NB4 (cell line): Measurements from ENCODE around the gene GAD2.

ENCODE experiments used
- DNase-seq: peaks from one replicate; pipeline ENCODE4 v3.0.0; 2010; ENCODE audit warnings: low read depth
- H3K4me3 ChIP-seq: one replicate; pipeline ENCODE4 v1.5.1; 2011; ENCODE audit warnings: mild to moderate bottlenecking, low read depth, low read length, moderate library complexity
- MYC ChIP-seq: IDR thresholded peaks from 2 replicates; pipeline ENCODE4 v1.6.1; 2011; ENCODE audit warnings: low read depth, low read length
- POLR2A ChIP-seq: IDR thresholded peaks from 2 replicates; pipeline ENCODE4 v1.6.1; 2011; ENCODE audit warnings: mild to moderate bottlenecking; ENCODE audit not compliant: insufficient read length; ENCODE audit errors: extremely low read depth
- TF ChIP-seq, protein P1 (sequence below): IDR thresholded peaks from one replicate; pipeline ENCODE4 v1.5.1; 2012; ENCODE audit warnings: low read depth, low read length
- TF ChIP-seq, protein P2 (sequence below): IDR thresholded peaks from 2 replicates; pipeline ENCODE4 v1.6.1; 2011; ENCODE audit warnings: low read depth, low read length

The GAD2 gene

DNA sequence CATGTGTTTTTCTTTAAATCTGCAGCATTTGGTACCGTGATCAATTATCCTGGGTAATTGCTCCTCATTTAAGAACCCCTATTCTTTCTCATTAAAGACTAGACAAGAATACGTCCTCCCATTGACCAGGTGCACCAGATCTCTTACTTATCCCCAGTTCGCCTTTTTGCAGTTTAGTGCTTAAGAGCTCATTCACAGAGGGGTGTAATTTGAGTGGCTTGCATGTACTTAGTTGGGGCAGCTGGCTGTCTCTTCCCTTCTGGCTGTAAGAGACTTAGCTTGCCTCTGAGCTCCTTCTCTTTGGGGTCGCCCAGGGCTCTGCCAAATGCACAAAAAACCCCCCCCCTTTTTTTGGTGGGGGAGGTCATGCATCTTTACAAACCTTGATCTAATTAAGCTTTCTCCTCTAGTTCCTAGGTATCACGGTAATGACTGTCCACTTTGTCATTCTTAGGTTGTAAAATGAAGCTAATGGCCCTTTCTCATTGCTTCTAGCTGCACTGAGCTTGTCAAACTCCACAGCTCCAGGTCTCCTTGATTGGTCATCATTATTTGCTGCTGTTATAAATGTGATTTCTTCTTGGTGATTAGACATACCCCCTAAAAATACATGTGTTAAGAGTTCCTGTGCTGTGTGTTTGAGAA, 26.3 kb downstream of the GAD2 start:
- TF ChIP-seq POLR2A (no peak), MYC (no peak)
- TF ChIP-seq, protein P1, sequence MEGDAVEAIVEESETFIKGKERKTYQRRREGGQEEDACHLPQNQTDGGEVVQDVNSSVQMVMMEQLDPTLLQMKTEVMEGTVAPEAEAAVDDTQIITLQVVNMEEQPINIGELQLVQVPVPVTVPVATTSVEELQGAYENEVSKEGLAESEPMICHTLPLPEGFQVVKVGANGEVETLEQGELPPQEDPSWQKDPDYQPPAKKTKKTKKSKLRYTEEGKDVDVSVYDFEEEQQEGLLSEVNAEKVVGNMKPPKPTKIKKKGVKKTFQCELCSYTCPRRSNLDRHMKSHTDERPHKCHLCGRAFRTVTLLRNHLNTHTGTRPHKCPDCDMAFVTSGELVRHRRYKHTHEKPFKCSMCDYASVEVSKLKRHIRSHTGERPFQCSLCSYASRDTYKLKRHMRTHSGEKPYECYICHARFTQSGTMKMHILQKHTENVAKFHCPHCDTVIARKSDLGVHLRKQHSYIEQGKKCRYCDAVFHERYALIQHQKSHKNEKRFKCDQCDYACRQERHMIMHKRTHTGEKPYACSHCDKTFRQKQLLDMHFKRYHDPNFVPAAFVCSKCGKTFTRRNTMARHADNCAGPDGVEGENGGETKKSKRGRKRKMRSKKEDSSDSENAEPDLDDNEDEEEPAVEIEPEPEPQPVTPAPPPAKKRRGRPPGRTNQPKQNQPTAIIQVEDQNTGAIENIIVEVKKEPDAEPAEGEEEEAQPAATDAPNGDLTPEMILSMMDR: no peak
- TF ChIP-seq, protein P2, sequence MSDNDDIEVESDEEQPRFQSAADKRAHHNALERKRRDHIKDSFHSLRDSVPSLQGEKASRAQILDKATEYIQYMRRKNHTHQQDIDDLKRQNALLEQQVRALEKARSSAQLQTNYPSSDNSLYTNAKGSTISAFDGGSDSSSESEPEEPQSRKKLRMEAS: no peak
- no peak for DNase-seq
- no peak overlapping the region for H3K4me3 ChIP-seq

DNA sequence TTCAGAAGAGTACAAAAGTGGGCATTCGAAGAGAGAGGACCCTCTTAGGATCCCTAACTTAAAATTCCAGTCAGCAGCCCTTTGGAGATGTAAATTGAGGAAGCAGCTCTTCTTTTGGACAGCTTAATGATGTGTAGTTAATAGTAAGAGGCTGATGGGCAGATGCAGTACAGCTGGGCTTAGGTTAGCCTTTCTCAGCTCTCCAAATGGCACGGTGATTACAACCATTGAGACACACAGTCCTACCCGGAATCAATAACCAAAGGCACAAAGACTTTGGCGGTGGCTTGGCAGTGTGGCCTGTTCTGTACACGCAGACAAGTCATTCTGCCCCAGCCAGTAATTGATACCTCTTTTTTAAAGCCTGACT, 26.8 kb downstream of the GAD2 start:
- DNase-seq: no peak
- TF ChIP-seq MYC: no peak
- TF ChIP-seq, protein P2: no peak
- TF ChIP-seq, protein P1: no peak
- TF ChIP-seq POLR2A: no peak
- no peak overlapping the region for H3K4me3 ChIP-seq

DNA sequence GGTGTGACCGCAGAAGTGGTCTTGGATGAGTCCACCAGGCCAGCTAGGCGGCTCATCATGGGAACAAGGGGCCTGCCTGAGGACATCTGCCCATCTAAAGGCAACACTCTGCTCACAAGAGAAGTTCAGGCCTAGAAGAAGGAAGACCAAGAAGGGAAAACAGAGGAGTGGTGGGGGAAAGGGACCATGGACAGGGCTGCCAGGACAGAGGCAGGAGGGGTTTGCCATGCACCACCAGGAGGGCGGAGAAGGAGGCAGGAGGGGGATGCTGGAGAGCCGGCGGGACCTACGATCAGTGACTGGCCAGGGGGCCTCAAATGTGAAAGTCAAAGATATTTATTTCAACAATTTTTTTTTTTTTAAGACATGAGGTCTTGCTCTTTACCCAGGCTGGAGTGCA, 33.1 kb downstream of the GAD2 start:
- no peak for DNase-seq
- H3K4me3 ChIP-seq: no peak overlapping the region
- TF ChIP-seq, protein P2: no peak
- TF ChIP-seq MYC: no peak
- no peak for TF ChIP-seq POLR2A
- TF ChIP-seq, protein P1: no peak

DNA sequence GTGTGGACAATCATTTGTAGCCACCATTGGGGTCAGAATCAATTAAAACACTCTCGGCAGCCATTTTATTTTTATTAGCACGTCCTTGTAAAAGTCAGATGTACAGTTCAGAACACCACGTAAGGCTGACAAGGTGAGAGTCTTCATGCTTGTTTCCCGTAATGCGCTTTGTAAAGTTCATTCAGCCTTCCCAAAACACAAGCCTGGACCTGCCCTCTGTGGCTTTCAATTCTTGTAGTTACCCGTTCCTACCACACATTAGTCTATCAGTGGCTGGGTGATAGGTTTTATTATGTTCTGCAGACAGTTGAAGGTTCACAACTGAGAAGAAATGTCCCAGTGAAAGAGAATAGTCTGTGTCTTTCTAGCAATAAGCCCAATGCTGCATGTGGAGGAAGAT, 35.4 kb downstream of the GAD2 start:
- no peak for DNase-seq
- no peak overlapping the region for H3K4me3 ChIP-seq
- TF ChIP-seq POLR2A: no peak
- TF ChIP-seq, protein P1: no peak
- no peak for TF ChIP-seq MYC
- TF ChIP-seq, protein P2: no peak

DNA sequence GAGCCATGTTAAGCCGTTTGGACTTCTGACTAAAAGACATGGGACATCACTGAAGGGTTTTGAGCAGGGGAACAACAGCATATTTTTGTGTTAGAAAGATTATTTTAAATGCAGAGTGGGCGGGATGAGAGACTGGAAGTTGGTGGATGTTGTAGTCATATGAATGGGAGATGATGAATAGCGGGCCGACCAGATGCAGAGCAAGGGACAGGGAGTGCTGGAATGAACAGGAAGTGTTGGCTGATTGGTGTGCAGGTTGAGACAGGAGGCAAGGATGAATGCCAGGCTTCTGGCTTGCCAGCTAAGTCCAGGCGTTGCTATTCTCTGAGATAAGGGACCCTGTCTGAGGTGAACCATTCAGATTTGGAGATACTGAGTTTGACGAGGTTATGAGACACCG, 38.0 kb downstream of the GAD2 start:
- TF ChIP-seq, protein P1: no peak
- TF ChIP-seq, protein P2: no peak
- no peak for TF ChIP-seq MYC
- TF ChIP-seq POLR2A: no peak
- DNase-seq: no peak
- H3K4me3 ChIP-seq: no peak overlapping the region

DNA sequence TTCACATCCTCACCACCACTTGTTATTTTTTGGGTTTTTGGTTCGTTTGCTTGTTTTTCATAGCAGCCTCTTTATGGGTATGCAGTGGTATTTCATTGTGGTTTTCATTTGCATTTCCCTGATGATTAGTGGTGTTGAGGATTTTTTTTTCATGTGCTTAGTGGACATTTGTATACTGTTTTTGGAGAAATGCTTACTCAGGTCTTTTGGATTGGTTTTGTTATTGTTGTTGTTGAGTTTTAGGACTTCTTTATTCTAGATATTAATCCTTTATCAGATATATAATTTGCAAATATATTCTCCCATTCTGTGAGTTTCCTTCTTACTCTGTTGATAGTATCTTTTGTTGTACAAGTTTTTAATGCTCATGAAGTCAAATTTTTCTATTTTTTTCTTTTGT, 42.8 kb downstream of the GAD2 start:
- H3K4me3 ChIP-seq: no peak overlapping the region
- no peak for TF ChIP-seq POLR2A
- TF ChIP-seq, protein P1: no peak
- TF ChIP-seq, protein P2: no peak
- no peak for DNase-seq
